H1 (cell line): ENCODE results near the gene SNRK. TPM values are rescaled to one million over a fixed set of nuclear protein-coding genes. Genes with fewer than 3 reads are reported as not detected.

ENCODE experiments used
- CTCF ChIA-PET: fragments of 300-600 bp; sonication (Branson Sonifier 250); formaldehyde crosslinking; loops from one replicate; lab custom pipeline; 2021; ENCODE audit not compliant: partially characterized antibody; lab: Charles Lee
- POLR2A ChIA-PET: fragments of 300-600 bp; sonication (Branson Sonifier 250); formaldehyde crosslinking; loops from one replicate; lab custom pipeline; 2021; ENCODE audit warnings: inconsistent platforms; ENCODE audit not compliant: partially characterized antibody; lab: Charles Lee
- DNase-seq, 2 experiments: peaks; one replicate each; pipeline versions ENCODE4 v3.0.0 to v3.0.0-alpha.2; 2010 to 2022; ENCODE audit warnings: low spot score in 2 of 2, low read depth in 1 of 2, mixed read lengths in 1 of 2
- FAIRE-seq: peaks from 2 replicates; lab custom pipeline; 2011; peaks lifted over from hg19 to GRCh38; lab: Jason Lieb, UNC
- H2AFZ ChIP-seq: 2 replicates; pipeline ENCODE4 v1.8.1; 2012; ENCODE audit warnings: low read length, inconsistent platforms
- H2AK5ac ChIP-seq: 2 replicates; pipeline ENCODE4 v1.6.1; 2013; ENCODE audit warnings: low read depth, low read length
- H2BK120ac ChIP-seq: replicated peaks from 2 replicates; pipeline ENCODE3; 2013; ENCODE audit warnings: low read depth, low read length, inconsistent platforms
- H2BK12ac ChIP-seq: 2 replicates; pipeline ENCODE4 v1.6.1; 2013; ENCODE audit warnings: low read depth, low read length
- H2BK15ac ChIP-seq: 2 replicates; pipeline ENCODE4 v1.6.1; 2013; ENCODE audit warnings: low read length
- H2BK20ac ChIP-seq: 2 replicates; pipeline ENCODE4 v1.6.1; 2013; ENCODE audit warnings: low read length
- H2BK5ac ChIP-seq: 2 replicates; pipeline ENCODE4 v1.6.1; 2013; ENCODE audit warnings: low read depth, low read length
- H3K14ac ChIP-seq: 2 replicates; pipeline ENCODE4 v1.6.1; 2013; ENCODE audit warnings: inconsistent platforms; ENCODE audit not compliant: insufficient read length
- H3K18ac ChIP-seq: 2 replicates; pipeline ENCODE4 v1.6.1; 2013; ENCODE audit warnings: low read length; ENCODE audit errors: extremely low read depth
- H3K23ac ChIP-seq: 2 replicates; pipeline ENCODE4 v1.6.1; 2013; ENCODE audit warnings: inconsistent platforms; ENCODE audit not compliant: insufficient read length
- H3K23me2 ChIP-seq: 2 replicates; pipeline ENCODE4 v1.6.1; 2013; ENCODE audit warnings: low read depth, low read length
- H3K27ac ChIP-seq: 2 replicates; pipeline ENCODE4 v1.6.1; 2011; ENCODE audit warnings: low read depth, low read length, inconsistent platforms
- H3K27me3 ChIP-seq, 4 experiments: replicated peaks in 1 of 4; 1 replicate in 1 of 4; 2 replicates in 3 of 4; pipeline versions ENCODE4 v1.6.1 to v1.8.1; 2011 to 2013; ENCODE audit warnings: low read length in 3 of 4, mild to moderate bottlenecking in 3 of 4, inconsistent platforms in 2 of 4, mixed read lengths in 2 of 4, moderate library complexity in 1 of 4; ENCODE audit not compliant: control insufficient read depth in 3 of 4, insufficient read depth in 3 of 4; ENCODE audit errors: extremely low read depth in 1 of 4
- H3K36me3 ChIP-seq, 4 experiments: 2 replicates each; pipeline versions ENCODE4 v1.6.1 to v1.8.1; 2011 to 2013; ENCODE audit warnings: mild to moderate bottlenecking in 4 of 4, low read length in 3 of 4, moderate library complexity in 2 of 4, control low read depth in 1 of 4, inconsistent platforms in 1 of 4; ENCODE audit not compliant: insufficient read depth in 4 of 4, control insufficient read depth in 2 of 4
- H3K4ac ChIP-seq: replicated peaks from 2 replicates; pipeline ENCODE3; 2013; ENCODE audit warnings: low read length, low read depth, mixed read lengths, inconsistent platforms; ENCODE audit not compliant: insufficient read length
- H3K4me1 ChIP-seq, 4 experiments: replicated peaks in 1 of 4; 1 replicate in 1 of 4; 2 replicates in 3 of 4; pipeline versions ENCODE4 v1.6.1 to v1.8.1; 2011 to 2013; ENCODE audit warnings: low read length in 3 of 4, inconsistent platforms in 2 of 4, mixed read lengths in 1 of 4; ENCODE audit not compliant: insufficient read depth in 4 of 4, control insufficient read depth in 3 of 4
- H3K4me2 ChIP-seq, 2 experiments: 2 replicates each; pipeline versions ENCODE4 v1.6.1 to v1.8.1; 2011 to 2013; ENCODE audit warnings: low read depth in 2 of 2, low read length in 2 of 2, control low read depth in 1 of 2, inconsistent platforms in 1 of 2, mild to moderate bottlenecking in 1 of 2; ENCODE audit not compliant: insufficient read depth in 1 of 2
- H3K4me3 ChIP-seq, 4 experiments: fragments of 200-600, 300-600 bp in 1 of 4; sonication (generic), shearing (Covaris generic), sonication (Bioruptor Twin) in 1 of 4; 2 replicates each; pipeline versions ENCODE4 v1.5.1 to v1.8.1; 2011 to 2016; ENCODE audit warnings: low read length in 4 of 4, low read depth in 3 of 4, control low read depth in 2 of 4, inconsistent platforms in 2 of 4, mild to moderate bottlenecking in 2 of 4, mixed read lengths in 1 of 4, moderate library complexity in 1 of 4; ENCODE audit not compliant: insufficient read depth in 2 of 4; ENCODE audit errors: extremely low read depth in 1 of 4
- H3K56ac ChIP-seq: replicated peaks from 2 replicates; pipeline ENCODE3; 2013; ENCODE audit warnings: low read depth, mild to moderate bottlenecking, mixed read lengths, low read length, inconsistent platforms; ENCODE audit not compliant: insufficient read length
- H3K79me1 ChIP-seq: 2 replicates; pipeline ENCODE4 v1.6.1; 2013; ENCODE audit warnings: low read depth, low read length, control low read depth
- H3K79me2 ChIP-seq, 2 experiments: 2 replicates each; pipeline versions ENCODE4 v1.6.1 to v1.8.1; 2012 to 2013; ENCODE audit warnings: low read length in 2 of 2, mild to moderate bottlenecking in 2 of 2, inconsistent platforms in 1 of 2; ENCODE audit not compliant: insufficient read depth in 2 of 2, control insufficient read depth in 1 of 2
- H3K9ac ChIP-seq, 4 experiments: replicated peaks in 1 of 4; 1 replicate in 1 of 4; 2 replicates in 3 of 4; pipeline versions ENCODE4 v1.6.1 to v1.8.1; 2011 to 2013; ENCODE audit warnings: low read depth in 3 of 4, low read length in 3 of 4, control low read depth in 2 of 4, mild to moderate bottlenecking in 2 of 4, moderate library complexity in 2 of 4, inconsistent platforms in 1 of 4; ENCODE audit errors: extremely low read depth in 1 of 4
- H3K9me3 ChIP-seq, 2 experiments: 2 replicates each; pipeline versions ENCODE4 v1.6.1 to v1.8.1; 2012 to 2013; ENCODE audit warnings: mild to moderate bottlenecking in 2 of 2, moderate library complexity in 2 of 2, control low read depth in 1 of 2, inconsistent platforms in 1 of 2, low read depth in 1 of 2, low read length in 1 of 2, mixed read lengths in 1 of 2; ENCODE audit not compliant: insufficient read depth in 2 of 2
- H4K20me1 ChIP-seq, 2 experiments: replicated peaks in 1 of 2; 2 replicates each; pipeline versions ENCODE3 to v1.8.1; 2011 to 2013; ENCODE audit warnings: inconsistent platforms in 2 of 2, low read length in 2 of 2, mild to moderate bottlenecking in 1 of 2; ENCODE audit not compliant: insufficient read depth in 2 of 2, control insufficient read depth in 1 of 2
- H4K5ac ChIP-seq: 2 replicates; pipeline ENCODE4 v1.6.1; 2013; ENCODE audit warnings: low read length, low read depth, mixed read lengths, inconsistent platforms; ENCODE audit not compliant: insufficient read length
- H4K8ac ChIP-seq: 2 replicates; pipeline ENCODE4 v1.8.0; 2013; ENCODE audit warnings: mild to moderate bottlenecking, moderate library complexity, low read length, inconsistent platforms; ENCODE audit not compliant: insufficient read depth; ENCODE audit errors: extremely low read depth
- H4K91ac ChIP-seq: replicated peaks from 2 replicates; pipeline ENCODE3; 2013; ENCODE audit warnings: low read length, mixed read lengths, inconsistent platforms; ENCODE audit not compliant: insufficient read length
- GABPA ChIP-seq: IDR thresholded peaks from 2 replicates; pipeline ENCODE4 v1.6.1; 2011; ENCODE audit warnings: mild to moderate bottlenecking, low read length, moderate library complexity, borderline replicate concordance; ENCODE audit not compliant: insufficient read depth
- WGBS, 2 experiments: shearing (Covaris generic) in 1 of 2; methylation state at CpG; one replicate each; pipeline versions ENCODE4 v1.1.6 to v1.1.7; 2013 to 2015; ENCODE audit warnings: low lambda C conversion rate in 2 of 2, mixed read lengths in 2 of 2, inconsistent platforms in 1 of 2, low coverage in 1 of 2, missing lambda C conversion rate in 1 of 2; ENCODE audit not compliant: insufficient replicate concordance in 2 of 2, insufficient coverage in 1 of 2, insufficient read length in 1 of 2; ENCODE audit errors: extremely low coverage in 1 of 2, missing lambda C conversion rate in 1 of 2; 5-methylcytosine and 5-hydroxymethylcytosine counted together
- polyA plus RNA-seq, 7 experiments: library from polyadenylated mRNA; depleted of rRNA in 3 of 7; stranded (reverse) in 5 of 7; unstranded in 2 of 7; fragments of >200 nt in 5 of 7; fragments of 200-250 nt in 2 of 7; gene quantifications; 1 replicate in 5 of 7; 2 replicates in 1 of 7; 4 replicates in 1 of 7; pipeline versions ENCODE4 v1.2.1 to v1.2.3, GENCODE V29; 2011 to 2013; ENCODE audit warnings: missing spikeins in 2 of 7, mixed read lengths in 2 of 7
- total RNA-seq: library from RNA; stranded (reverse); fragmentation: NEBNext Ultra II Directional; extraction: Animal tissue kit (Norgen Biotek cat#: 25700); gene quantifications from 2 replicates; pipeline ENCODE4 v1.2.1, GENCODE V29; 2021

Gene SNRK
- total and polyA plus RNA-seq, 2 of the 8 experiments (the other 6 are each of a cell fraction or from before 2014, with no cell fraction given) = 4.4 to 11.7 TPM

DNA sequence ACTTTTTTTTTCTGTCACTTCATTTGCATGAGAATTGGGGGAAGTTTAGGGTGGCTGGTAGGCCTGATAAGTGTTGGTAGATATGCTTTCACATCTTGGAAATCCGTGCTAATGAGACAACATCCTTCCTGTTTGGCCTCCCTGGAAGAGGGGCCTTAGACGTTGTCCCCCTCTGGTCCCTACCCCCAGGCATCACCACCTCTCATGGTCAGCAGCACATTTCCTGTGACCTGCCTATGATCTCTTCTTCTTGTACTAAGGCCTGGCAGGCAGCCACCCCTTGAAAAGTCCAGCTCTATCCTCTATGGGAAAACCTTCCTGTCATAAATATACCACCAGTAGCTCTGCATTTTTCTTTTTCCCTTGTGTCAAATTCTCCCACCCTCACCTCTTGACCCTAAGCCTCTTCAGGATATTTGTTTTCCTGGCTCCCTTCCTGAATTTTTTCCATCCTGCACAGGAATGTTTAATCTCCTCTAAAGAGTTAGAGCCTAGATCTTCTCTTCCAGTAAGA is 107.8 kb downstream of the SNRK start:
- no peak overlapping the region for H3K56ac ChIP-seq
- H3K9ac ChIP-seq = no peak overlapping the region
- H2BK12ac ChIP-seq = no peak overlapping the region
- H4K8ac ChIP-seq = no peak overlapping the region
- H3K27ac ChIP-seq = no peak overlapping the region
- H2BK20ac ChIP-seq = no peak overlapping the region
- no peak overlapping the region for H2BK5ac ChIP-seq
- H3K4me3 ChIP-seq = no peak overlapping the region
- POLR2A ChIA-PET = interaction anchor here (0.9 kb wide), 1 partner anchor 15 kb away, joined by 3 read pairs; no protein-coding TSS in a partner anchor
- no peak overlapping the region for H4K5ac ChIP-seq
- H3K79me1 ChIP-seq = no peaks in the 10 kb centered on the region
- no peak overlapping the region for H3K4me2 ChIP-seq
- no peaks in the 10 kb centered on the region for H3K23me2 ChIP-seq
- H4K20me1 ChIP-seq = no peaks in the 10 kb centered on the region
- no peak overlapping the region for H2AFZ ChIP-seq
- H3K23ac ChIP-seq = no peak overlapping the region
- FAIRE-seq = no peak
- no peak overlapping the region for H3K14ac ChIP-seq
- H3K79me2 ChIP-seq = no peaks in the 10 kb centered on the region
- no peaks in the 10 kb centered on the region for H3K9me3 ChIP-seq
- H3K36me3 ChIP-seq = no peaks in the 10 kb centered on the region
- no peaks in the 10 kb centered on the region for H3K27me3 ChIP-seq
- H2BK120ac ChIP-seq = no peak overlapping the region
- DNase-seq = no peak
- H4K91ac ChIP-seq = no peak overlapping the region
- no peak overlapping the region for H3K18ac ChIP-seq
- 93% methylated on average over 2 of the region's 2 CpGs; no CpG with 5 or more reads in 1 of the 2 experiments for WGBS, 2 experiments
- no peak overlapping the region for H2AK5ac ChIP-seq
- H3K4ac ChIP-seq = no peak overlapping the region
- no peak overlapping the region for H2BK15ac ChIP-seq
- CTCF ChIA-PET = no interaction called here
- no peaks in the 10 kb centered on the region for H3K4me1 ChIP-seq
- TF ChIP-seq GABPA = no peak
